ENCODE measurements around the gene TMPRSS11B.

DNA sequence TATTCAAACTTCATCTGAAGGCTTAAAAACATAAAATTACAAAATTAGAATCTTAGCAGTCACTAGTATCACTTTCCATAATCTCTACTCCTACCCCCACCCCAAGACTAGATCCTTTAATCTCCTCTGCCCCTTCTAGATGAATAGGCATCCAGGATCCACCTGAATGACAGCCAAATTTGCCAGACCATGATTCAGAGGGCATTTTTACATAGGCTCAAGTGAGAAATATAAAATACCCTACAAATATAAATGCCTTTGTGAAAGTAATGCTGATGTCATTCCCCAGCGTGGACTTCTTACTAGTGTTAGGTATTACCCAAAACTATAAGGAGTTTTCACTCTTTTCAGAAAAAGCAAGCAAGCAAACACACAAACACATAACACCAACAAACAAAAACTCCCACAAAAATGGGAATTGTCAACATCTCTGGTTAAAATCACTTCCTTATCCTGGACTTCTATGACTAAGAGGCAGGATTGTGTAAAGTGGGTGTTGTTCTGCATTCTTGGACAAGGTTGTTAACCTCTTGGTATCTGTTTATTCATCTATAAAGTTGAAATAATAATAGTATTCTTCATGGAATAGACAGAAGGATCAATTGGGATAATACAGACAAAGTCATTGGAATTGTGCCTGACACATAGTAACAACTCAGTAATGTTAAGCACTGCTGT is 64.5 kb downstream of the TMPRSS11B start:
- TF ChIP-seq POLR2AphosphoS5 (IDR thresholded peaks at IDR 0.05; ENCODE audit: low read depth) (no peak), SPI1 (IDR thresholded peaks at IDR 0.05; ENCODE audit: borderline replicate concordance, low read depth) (no peak), CTCF (IDR thresholded peaks at IDR 0.05; ENCODE audit: insufficient read depth, low read length) (no peak)

Measured in HL-60 (cell line).